Measurements from ENCODE around the gene ZBTB21.
"Not testable (repeated sequence)": the region's sequence is repeated elsewhere in the genome, so short reads cannot be mapped to it uniquely, and the experiment has no call there.

ZBTB21 gene

DNA sequence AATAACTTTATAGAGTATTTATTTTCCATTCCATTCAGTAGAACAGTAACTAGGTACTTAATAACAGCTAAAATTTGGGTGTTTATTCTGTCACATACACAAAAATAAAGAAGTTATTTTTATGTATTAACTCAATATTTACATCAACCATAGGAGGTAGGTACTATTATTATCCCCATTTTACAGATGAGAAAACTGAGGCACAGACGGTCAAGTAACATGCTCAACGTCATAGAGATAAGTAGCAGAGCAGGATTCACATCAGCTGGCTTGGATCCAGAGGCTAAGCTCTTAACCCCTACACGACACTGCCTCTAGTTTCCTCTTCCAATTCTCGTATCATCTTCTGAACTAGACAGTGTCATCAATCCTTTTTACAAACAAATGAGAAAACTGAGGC, 9.3 kb downstream of the ZBTB21 start:
- no peak for DNase-seq (ENCODE audit: low read depth)
- no peak overlapping the region for H3K4me3 ChIP-seq (ENCODE audit: low read depth, low read length)
- TF ChIP-seq, protein P1, sequence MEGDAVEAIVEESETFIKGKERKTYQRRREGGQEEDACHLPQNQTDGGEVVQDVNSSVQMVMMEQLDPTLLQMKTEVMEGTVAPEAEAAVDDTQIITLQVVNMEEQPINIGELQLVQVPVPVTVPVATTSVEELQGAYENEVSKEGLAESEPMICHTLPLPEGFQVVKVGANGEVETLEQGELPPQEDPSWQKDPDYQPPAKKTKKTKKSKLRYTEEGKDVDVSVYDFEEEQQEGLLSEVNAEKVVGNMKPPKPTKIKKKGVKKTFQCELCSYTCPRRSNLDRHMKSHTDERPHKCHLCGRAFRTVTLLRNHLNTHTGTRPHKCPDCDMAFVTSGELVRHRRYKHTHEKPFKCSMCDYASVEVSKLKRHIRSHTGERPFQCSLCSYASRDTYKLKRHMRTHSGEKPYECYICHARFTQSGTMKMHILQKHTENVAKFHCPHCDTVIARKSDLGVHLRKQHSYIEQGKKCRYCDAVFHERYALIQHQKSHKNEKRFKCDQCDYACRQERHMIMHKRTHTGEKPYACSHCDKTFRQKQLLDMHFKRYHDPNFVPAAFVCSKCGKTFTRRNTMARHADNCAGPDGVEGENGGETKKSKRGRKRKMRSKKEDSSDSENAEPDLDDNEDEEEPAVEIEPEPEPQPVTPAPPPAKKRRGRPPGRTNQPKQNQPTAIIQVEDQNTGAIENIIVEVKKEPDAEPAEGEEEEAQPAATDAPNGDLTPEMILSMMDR (IDR thresholded peaks at IDR 0.05; ENCODE audit: control insufficient read depth, extremely low read depth, insufficient read depth): no peak

- H3K4me3 ChIP-seq (ENCODE audit: low read depth, low read length): no peak overlapping the region
- TF ChIP-seq, protein P1 (IDR thresholded peaks at IDR 0.05; ENCODE audit: control insufficient read depth, extremely low read depth, insufficient read depth): no peak
- DNase-seq (ENCODE audit: low read depth): no peak
Observed at GRCh38 chr21:41997657-41998056, 12.5 kb downstream of the ZBTB21 start.

- H3K4me3 ChIP-seq (ENCODE audit: low read depth, low read length): no peak overlapping the region
- no peak for DNase-seq (ENCODE audit: low read depth)
- TF ChIP-seq, protein P1 (IDR thresholded peaks at IDR 0.05; ENCODE audit: control insufficient read depth, extremely low read depth, insufficient read depth): no peak
Observed at GRCh38 chr21:41995577-41995976, 14.6 kb downstream of the ZBTB21 start.

- H3K4me3 ChIP-seq (ENCODE audit: low read depth, low read length); DNase-seq (ENCODE audit: low read depth): not testable (repeated sequence)
Observed at GRCh38 chr21:41994613-41995012, 15.5 kb downstream of the ZBTB21 start.

DNA sequence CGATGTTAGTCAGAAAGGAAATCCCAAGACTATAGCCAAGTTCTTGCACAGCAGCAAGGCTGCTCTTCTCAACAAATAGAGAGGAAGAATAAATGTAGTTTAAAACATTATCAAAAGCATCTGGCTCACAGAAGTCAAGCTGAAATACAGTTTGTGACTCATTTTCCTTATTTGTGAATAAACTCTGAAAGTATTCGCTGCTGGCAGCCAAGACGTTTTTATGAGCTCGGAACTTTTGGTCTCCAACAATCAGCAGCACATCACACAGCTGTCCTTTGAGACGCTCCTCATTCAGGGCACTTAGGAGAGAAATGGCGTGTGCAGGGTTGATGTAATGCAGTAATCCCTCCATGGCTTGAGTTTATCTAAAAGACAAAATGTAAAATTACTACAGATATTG, 16.4 kb downstream of the ZBTB21 start:
- no peak for DNase-seq (ENCODE audit: low read depth)
- TF ChIP-seq, protein P1 (IDR thresholded peaks at IDR 0.05; ENCODE audit: control insufficient read depth, extremely low read depth, insufficient read depth): no peak

DNA sequence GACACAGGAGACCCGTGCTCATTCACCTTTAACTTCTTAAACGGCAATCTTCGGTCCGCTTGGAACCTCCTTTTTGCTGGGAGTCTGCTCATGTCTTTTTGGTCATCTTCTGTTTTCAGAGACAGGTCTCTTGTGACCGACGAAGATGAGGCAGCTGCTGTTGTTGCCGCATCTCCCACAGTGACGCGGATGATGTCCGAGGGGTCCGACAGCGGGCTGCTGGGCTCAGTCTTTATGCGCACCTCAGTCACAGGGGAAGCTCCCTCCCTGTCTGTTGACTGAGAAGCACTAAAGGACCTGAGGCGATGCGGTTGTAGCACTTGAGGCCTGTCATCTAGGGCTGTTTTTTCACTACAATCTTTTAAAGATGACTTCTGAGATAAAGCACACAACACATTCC, 17.6 kb downstream of the ZBTB21 start:
- TF ChIP-seq, protein P1 (IDR thresholded peaks at IDR 0.05; ENCODE audit: control insufficient read depth, extremely low read depth, insufficient read depth): no peak
- H3K4me3 ChIP-seq (ENCODE audit: low read depth, low read length): no peak overlapping the region
- DNase-seq (ENCODE audit: low read depth): no peak

More for the DNA sequence above, 16.4 kb downstream of the ZBTB21 start:
- H3K4me3 ChIP-seq (ENCODE audit: low read depth, low read length): no peak overlapping the region

GRCh38 chr21:41991659-41992058, 18.5 kb downstream of the ZBTB21 start:
- no peak for DNase-seq (ENCODE audit: low read depth)
- no peak overlapping the region for H3K4me3 ChIP-seq (ENCODE audit: low read depth, low read length)

More at GRCh38 chr21:41991659-41992058, 18.5 kb downstream of the ZBTB21 start:
- TF ChIP-seq, protein P1 (IDR thresholded peaks at IDR 0.05; ENCODE audit: control insufficient read depth, extremely low read depth, insufficient read depth): no peak

All from LNCaP clone FGC (cell line).